T-helper 1 cell (primary cell): Measurements from ENCODE around the gene DHDDS.
"Not testable (repeated sequence)": the region's sequence is repeated elsewhere in the genome, so short reads cannot be mapped to it uniquely, and the experiment has no call there.

ENCODE experiments used
- DNase-seq, 5 donors: peaks; one replicate each; pipeline ENCODE4 v3.0.0-alpha.2; 2012 to 2020
- total RNA-seq, 4 donors: gene quantifications; one replicate each; lab custom pipeline; 2026; lab: John Stamatoyannopoulos, UW

The DHDDS gene, protein sequence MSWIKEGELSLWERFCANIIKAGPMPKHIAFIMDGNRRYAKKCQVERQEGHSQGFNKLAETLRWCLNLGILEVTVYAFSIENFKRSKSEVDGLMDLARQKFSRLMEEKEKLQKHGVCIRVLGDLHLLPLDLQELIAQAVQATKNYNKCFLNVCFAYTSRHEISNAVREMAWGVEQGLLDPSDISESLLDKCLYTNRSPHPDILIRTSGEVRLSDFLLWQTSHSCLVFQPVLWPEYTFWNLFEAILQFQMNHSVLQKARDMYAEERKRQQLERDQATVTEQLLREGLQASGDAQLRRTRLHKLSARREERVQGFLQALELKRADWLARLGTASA
- total RNA-seq, result 15.2 to 32.7 (median 26.7) reads per million in 4 donors

DNA sequence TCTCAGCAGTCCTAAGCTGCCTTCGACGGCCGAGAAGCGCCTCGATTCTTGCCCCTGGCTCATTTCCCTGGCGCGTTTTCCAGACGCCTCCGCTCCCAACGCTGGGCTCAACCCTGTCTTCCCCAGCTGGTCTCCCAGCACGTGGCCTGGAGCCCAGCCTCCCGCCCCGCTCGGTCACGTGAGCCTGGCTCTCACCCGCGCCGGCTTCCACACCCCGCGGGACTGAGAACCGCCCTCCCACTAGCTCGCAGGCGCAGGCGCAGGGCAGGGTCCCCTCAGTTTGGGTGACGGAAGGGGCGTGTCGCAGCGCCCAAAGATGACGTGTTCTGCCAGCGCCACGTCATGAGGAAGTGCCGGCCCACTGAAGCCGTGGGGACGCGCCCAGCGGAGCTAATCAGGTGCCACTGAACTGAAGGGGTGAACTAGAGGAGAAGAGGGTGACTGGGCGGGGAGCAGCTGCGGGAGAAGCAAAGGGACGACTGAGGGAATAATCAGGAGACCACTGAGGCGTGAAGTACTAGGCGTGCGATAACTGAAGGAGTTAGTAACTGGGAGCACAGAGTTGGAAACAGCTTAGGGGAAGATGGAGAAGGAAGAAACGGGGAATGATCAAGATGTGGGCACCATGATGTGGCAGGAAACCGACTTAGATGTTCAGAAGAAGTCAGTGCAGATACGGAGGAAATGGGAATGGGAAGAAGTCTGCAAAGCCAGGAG, at the start of gene DHDDS:
Gene DHDDS (plus strand): TSS at position 343 of the 717 bp plus-strand sequence. CDS start 625 bp downstream, outside the sequence.
- DNase-seq, result peak; percentile 95 to 98 (median 97)

DNA sequence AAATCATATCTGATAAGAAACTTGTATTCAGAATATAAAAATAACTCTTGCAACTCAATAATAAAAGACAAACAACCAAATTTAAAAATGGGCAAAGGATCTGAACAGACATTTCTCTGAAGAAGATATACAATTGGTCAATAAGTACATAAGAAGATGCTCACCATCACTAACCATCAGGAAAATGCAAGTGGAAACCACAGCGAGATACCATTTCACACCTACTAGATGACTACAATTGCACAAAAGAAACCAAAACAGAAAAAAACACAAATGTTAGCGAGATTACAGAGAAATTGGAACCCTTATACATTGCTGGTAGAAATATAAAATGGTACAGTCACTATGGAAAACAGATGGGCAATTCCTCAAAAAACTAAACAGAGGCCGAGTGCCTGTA, 48.0 kb upstream of the DHDDS start:
- DNase-seq, result no peak

DNA sequence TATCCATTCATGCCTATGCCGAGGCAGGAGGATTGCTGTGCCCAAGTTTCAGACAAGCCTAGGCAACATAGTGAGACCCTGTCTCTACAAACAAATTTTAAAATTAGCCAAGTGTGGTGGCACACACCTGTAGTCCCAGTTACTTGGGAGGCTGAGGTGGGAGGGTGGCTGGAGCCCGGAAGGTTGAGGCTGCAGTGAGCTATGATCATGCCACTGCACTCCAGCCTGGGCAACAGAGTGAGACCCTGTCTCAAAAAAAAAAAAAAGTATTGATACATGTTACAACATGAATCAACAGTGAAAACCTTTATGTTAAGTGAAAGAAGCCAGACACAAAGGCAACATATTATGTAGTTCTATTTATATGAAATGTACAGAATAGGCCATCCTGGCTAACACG, 47.1 kb upstream of the DHDDS start:
- DNase-seq, result not testable (repeated sequence)

DNA sequence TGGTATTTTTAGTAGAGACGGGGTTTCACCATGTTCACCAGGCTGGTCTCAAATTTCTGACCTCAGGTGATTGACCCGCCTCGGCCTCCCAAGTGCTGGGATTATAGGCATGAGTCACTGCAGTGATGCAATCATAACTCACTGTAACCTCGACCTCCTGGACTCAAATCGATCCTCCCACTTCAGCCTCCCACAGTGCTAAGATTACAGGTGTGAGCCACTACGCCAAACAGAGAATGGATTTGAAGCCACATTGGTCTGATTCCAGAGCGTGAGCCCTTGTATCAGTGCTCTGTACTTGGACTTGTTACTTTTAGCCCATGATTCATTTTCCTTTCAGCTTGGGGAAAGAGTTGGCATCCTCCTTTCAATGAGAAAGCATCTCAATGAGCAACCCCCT, 44.7 kb upstream of the DHDDS start:
- DNase-seq, result no peak

DNA sequence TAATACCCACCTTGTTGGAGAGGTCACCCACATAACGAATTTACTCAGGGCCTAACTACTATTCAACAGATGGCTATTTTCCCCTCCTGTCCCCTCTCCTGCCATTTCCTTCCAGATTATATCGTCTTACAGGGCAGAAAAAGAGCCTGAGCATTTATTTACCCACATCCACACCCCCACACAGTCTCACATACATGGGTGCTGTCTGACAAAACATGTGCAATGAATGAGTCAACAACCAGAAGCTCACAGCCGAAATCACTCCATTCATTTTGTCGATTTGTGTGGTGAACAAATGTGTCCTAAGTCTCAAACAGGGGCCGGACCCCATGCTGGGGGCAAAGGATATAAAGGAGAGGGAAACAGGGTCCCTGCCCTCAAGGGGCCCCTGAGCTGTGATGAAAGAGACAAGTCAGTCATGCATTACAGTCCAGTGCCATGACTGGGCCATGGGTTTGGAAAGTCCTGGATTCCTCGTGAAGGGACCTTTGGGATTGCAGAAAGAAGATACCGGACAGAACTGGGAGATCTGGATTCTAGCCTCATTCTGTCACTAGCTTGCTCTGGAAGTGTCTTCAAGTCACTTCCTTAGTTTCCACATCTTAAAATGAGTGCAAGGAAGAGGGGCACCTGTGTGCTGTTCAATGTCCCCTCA, 43.2 kb upstream of the DHDDS start:
- DNase-seq, result no peak

DNA sequence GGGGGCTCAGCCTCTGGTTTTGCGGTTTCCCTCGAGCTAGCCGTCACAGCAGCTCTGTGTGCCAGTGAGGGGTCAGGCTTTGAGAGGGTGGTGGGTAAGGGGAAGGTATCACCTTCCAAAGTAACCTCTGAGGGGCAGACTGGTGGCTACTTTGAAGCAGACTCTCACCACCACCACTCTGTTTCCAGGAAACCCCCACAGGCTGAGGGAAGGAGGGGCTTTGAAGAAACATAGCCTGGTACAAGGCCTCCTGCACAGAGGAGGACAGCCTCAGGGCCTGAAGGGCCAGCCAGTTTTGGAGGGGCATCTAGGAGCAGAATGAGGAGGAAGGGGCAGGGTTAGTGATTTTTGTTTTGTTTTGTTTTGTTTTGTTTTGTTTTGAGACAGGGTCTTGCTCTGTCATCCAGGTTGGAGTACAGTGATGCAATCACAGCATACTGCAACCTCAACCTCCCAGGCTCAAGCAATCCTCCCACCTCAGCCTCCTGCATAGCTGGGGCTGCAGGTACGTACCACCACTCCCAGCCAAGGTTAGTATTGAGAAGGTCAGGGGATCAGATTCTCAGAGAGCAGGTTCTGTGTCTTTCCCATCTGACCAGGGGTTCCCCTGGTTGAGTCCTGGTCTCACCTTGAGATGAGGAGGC, 42.4 kb upstream of the DHDDS start:
- DNase-seq, result no peak

DNA sequence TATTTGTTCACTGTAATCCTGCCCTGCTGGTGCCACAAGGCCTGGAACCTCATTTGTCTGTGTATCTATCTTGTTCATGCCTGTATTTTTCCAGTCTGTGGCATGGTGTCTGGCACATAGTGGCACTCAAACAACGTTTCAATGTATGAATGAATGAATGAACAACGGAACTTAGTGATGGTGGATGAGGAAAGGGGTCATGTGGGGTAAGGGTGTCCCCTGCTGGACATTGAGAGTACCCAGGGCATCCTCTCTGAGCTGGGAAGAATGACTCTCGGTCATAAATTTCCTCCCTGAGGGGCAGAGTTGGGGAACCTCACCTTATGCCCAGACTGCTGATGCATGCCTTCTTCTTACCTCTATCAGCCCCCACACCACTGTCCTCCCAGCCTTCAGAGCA, 40.7 kb upstream of the DHDDS start:
- DNase-seq, result peak in 4 of 5 donors; percentile 28 to 61 (median 40)

DNA sequence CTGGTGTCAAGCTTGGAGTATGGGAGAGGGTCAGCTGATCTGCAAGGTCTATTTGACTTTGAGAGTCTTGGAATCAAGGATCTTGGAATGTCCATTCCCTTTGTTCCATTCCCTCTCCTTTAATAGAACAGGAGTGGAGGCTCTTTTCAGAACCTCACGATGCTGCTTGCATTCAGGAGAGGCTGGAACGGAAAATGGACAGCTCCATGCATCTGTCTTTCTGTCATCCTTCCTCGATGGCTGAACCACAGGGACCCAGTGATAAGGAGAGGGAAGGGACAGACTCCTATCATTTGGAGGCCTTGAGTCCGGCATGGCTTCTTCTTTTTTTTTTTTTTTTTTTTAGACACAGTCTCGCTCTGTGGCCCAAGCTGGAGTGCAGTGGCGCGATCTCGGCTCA, 36.4 kb upstream of the DHDDS start:
- no peak for DNase-seq

DNA sequence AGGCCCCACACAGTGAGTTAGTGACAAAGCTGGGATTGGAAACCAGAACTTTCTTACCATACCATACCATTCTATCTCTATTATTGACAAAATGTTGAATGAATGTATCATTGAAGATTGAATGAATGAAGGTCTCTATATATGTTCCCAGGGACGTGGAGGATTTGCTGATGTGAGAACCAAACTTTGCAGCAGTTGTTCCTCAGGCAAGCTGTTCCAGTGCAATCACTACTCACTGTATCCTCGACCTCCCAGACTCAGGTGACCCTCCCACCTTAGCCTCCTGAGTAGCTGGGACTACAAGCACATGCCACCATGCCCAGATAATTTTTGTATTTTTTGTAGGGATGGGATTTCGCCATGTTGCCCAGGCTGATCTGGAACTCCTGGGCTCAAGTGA, 33.1 kb upstream of the DHDDS start:
- DNase-seq, result no peak

DNA sequence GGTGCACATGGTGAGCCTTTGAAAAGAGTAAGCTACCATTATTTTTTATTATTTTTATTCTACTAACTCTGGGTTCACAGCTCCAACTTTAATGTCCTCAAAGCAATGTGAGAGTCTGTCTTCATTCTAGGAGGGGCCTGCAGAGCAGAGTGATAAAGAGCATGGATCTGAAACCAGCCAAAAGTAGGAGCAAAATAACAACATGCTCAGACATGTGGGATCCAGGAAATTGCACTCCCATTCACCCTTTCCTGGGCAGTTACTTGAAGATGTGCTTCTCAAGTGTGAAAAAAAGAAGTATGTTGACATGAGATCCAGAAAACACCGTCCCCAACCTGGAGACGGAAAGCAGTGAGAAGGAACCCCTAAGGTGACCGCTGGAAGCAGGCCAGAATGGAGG, 30.2 kb upstream of the DHDDS start:
- no peak for DNase-seq

DNA sequence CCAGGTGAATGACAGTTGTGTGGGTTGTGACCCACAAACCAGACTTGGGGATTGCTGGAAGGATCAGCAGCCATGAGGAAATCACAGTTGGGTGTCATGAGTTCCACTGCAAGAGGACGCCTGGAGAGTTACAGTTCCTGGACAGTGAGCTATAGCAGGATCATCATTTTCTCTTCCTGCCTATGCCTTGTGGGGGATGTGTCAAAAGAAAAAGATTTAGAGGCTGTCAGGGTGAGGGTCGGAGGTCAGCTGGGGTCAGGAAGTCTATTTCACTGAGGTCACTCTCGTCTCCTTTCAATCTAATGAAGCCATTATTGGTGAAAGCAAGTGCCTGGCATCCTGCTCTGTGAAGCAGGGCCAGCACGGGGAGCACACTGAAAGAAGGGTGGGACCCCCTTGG, 28.5 kb upstream of the DHDDS start:
- DNase-seq, result no peak

DNA sequence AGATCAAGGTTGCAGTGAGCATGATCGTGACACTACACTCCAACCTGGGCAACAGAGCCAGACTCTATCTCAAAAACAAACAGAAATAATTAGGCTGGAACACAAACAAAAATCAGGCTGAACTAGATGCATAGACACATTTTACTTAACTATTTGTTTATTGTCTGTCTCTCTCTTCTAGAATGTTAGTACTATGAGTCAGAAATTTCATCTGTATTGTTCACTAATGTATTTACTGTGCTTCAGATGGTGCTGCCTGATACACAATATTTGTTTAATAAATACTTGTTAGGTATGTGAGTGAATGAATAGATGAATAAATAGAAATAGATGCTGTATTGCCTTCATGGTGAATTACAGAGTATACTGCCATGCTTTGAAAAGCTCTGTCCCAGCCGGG, 27.5 kb upstream of the DHDDS start:
- no peak for DNase-seq

DNA sequence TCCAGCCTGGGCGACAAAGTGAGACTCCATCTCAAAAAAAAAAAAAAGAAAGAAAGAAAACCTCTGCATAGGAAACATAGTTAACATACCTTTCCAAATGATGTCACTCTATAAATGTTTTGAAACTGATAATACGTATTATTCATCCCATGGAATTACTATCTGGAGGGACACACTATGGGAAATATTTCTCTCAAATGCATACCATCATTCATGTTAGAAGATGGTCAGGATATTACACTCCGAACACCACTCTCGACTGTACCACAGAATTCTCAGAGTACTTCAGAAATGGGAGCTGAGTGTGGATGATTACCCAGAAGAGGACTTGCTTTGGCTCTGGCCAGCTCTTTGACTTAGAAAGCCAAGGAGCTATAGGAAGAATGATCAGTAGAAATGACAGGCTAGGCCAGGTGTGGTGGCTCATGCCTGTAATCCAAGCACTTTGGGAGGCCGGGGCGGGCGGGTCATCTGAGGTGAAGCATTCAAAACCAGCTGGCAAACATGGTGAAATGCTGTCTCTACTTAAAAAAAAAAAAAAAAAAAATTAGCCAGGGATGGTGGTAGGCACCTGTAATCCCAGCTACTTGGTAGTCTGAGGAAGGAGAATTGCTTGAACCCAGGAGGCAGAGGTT, 26.7 kb upstream of the DHDDS start:
- no peak for DNase-seq

DNA sequence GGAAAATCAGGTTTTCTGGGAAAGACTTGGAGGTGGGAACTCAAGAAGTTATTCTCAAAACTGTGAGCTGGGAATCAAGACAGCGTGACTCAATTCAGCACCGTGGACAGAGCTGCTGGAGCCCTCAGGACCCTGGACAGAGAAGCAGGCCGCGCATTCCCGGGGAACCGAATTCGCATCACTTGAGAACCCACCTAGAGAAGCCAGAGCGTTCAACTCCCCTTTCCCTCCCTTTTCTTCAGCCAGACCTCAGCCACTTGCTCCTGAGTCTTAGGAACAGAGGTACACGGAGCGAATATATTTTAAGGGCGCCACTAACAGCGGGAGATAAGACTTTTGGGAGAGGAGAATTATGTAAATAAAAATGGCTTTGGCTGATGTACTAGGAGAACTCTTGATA, 23.5 kb upstream of the DHDDS start:
- peak; percentile 46 to 79 (median 65) for DNase-seq

DNA sequence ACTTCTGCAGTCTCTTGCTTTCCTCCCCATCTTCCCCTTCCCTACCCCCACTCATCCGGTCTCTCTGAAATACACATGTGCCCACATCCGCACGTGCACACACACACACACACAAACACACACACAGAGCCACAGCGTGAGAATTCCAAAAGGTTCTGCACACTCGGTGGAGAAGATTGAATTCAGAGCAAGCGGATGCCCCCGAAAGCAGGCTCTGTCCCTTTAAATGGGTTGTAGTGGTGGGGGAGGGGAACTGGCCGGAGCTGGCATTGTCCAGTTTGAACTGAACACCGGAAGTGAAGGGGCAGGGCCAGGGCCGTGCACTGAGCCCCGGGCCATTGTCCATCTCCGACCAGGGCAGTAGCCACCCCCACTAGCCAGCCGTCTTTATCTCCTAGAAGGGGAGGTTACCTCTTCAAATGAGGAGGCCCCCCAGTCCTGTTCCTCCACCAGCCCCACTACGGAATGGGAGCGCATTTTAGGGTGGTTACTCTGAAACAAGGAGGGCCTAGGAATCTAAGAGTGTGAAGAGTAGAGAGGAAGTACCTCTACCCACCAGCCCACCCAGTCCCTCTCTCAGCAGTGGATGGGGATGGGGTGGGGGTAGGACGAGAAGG, 22.8 kb upstream of the DHDDS start:
- peak in 1 of 5 donors; percentile 26 for DNase-seq

DNA sequence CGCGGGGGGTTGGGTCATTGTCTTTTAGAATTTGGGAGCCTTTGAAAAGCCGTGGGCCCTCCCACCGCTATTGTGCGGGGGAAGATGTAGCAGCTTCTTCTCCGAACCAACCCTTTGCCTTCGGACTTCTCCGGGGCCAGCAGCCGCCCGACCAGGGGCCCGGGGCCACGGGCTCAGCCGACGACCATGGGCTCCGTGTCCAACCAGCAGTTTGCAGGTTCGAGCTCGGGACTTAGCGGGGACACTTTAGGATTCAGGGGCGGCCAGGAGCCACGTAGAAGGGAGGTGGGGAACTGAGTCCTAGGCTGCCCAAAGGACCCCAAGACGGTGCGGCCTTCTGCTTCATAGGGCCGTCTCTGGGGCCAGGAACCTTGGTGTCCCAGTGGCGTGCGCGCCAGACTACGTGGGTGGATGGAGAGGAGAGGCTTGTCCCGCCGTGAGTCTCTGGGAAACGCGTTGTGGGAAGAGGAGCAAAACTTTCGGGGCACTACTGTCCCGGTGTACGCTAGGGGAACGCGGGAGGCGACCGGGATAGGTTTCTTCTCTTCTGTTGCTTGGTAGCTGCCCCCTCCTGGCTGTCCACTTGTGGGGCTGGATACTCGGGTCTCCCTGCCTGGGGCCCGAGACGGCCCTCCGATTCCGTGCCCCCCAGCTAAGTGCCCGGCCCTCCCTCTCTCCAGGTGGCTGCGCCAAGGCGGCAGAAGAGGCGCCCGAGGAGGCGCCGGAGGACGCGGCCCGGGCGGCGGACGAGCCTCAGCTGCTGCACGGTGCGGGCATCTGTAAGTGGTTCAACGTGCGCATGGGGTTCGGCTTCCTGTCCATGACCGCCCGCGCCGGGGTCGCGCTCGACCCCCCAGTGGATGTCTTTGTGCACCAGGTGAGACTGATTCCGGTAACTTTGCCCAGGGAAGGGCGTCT, 21.2 kb upstream of the DHDDS start, which contains the start of gene LIN28A:
Gene LIN28A (plus strand): TSS at position 112 of the 918 bp plus-strand sequence. CDS start 75 bp downstream, at position 187.
- no peak for DNase-seq

DNA sequence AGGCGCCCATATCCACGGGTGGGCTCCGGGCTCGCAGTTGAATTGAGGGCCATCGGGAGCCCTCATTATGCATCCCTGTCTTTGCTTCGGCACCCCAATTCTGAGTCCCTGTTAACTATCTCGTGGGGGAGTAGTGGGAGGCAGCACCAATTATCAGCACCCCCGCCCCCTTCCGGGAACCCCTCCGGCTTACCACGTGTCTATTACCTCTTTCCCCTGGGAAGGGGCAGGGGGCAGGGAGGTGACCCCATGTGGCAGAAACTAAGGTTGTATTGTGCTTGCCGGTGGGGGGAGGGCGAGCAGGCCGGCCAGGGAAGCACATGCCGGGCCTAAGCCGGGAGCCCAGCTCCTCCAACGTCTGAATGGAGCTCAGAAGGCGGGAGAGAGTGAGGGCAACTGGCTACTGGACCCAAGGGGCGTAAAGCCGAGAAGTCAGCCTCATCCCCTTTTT, 20.5 kb upstream of the DHDDS start:
- DNase-seq, result no peak

DNA sequence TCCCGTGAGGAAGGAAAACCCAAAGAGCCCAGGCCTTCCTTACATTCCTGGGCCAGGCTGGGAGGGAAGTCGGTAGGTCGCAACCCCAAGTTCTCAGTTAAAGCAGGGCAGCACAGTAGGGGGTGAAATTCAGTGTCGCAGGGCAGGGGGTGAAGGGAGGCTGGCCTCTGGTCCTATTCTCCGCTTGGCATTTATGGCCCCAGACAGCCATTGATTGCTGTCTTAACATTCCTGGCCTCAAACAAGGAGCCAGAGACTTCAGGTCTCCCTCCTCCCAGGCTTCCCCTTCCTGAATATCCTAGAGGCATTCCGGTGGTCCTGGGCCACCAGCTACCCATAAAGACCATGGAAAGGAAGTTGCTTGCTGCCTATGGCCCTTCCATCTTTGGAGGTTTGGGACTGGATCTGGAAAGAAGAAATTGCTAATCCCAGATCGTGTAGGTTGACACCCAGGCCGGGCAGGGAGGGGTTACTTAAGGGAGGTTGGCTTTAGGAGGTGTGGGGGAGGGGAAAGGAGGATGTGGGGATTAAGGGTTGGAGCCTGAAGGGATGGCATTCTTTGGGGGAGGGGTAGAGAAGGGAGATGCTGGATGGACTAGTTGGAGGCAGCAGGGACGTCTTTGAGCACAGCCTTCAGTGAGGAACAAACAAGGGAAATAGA, 19.8 kb upstream of the DHDDS start:
- DNase-seq, result no peak

DNA sequence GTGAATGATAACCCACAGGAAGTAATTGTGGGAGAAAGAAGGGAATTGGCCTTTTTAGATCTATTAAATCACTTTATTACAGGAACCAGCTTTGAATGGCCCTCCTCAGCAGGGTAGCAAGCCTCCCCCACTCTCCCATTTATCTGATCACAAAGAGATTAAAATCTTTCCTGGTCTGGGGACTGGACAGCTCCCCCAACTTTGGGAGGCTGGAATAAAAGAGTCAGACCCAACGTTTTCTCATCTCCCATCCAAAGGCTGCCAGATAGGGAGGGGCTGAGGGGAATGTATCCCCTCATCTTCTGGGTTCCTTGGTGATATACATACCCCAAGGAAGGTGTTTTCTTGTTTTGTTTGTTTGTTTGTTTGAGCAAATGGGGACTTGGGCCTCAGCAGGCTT, 19.1 kb upstream of the DHDDS start:
- no peak for DNase-seq

DNA sequence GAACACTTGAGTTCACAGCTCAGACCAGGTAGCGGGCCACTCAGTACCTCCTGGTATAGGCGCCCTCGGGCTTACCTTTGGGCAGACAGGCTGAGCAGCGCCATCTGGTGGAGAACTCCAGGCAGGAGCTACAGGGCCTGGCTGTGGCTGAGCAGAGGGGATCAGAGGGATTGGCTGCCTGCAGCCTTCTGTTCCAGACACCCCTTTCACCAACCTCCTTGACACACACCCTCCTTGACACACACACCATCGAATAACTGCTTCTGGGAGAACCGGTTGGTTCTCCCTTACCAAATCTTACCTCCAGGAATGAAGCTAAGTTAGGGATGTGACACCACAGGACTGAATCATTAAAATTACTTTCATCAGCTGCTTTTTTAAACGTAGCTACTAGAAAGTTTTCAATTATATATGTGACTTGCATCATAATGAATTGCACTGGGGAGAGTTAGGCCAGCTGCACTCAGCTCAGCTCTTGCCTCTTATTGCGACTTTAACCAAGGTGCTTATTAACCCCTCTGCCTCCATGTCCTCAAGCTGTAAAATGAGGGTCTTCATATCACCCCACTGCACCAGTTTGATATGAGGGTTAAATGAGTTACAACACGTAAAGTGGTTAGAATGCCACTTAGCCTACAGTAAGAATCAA, 14.9 kb upstream of the DHDDS start:
- DNase-seq, result peak; percentile 60 to 83 (median 76)
